Activated T-helper 2 cell treated with anti-CD3 and anti-CD28 coated beads, Interferon-gamma antibody, Interleukin-2, Interleukin-4, amounts not matched to agents 10 μg/mL and 5 μg/mL and 100 μg/mL, durations not matched to agents 14 hours and 24 hours and 36 hours (primary cell): ENCODE results near the gene UQCRC1. TPM values are rescaled to one million over a fixed set of nuclear protein-coding genes. Genes with fewer than 3 reads are reported as not detected.

ENCODE experiments used
- DNase-seq: peaks from one replicate; pipeline ENCODE4 v3.0.0; 2021; ENCODE audit warnings: low spot score
- H3K27ac Mint-ChIP-seq: one replicate; pipeline ENCODE4 v1.8.0; 2021; ENCODE audit warnings: mixed read lengths
- H3K27me3 Mint-ChIP-seq: one replicate; pipeline ENCODE4 v1.8.0; 2021; ENCODE audit warnings: low read depth, mixed read lengths
- H3K36me3 Mint-ChIP-seq: one replicate; pipeline ENCODE4 v1.8.0; 2021; ENCODE audit warnings: low read depth, mixed read lengths
- H3K4me1 Mint-ChIP-seq: one replicate; pipeline ENCODE4 v1.8.0; 2021; ENCODE audit warnings: low read depth, mixed read lengths
- H3K4me3 Mint-ChIP-seq: one replicate; pipeline ENCODE4 v1.8.0; 2021; ENCODE audit warnings: low read depth, mild to moderate bottlenecking, moderate library complexity, mixed read lengths
- H3K9me3 Mint-ChIP-seq: one replicate; pipeline ENCODE4 v1.8.0; 2021; ENCODE audit warnings: mixed read lengths
- intact Hi-C: fragments of 100-400 bp; cut with micrococcal nuclease; formaldehyde crosslinking; loops from one replicate; pipeline ENCODE4 v1.15.1; 2023
- total RNA-seq: library from RNA; stranded (reverse); gene quantifications from 2 replicates; pipeline ENCODE4 v1.2.3, GENCODE V29; 2022

The UQCRC1 gene
- total RNA-seq, 1 donor from 2014 or later = 248 TPM

- intact Hi-C loops = no loop called here
- peaks cover 4% of the 10 kb centered on the region for H3K36me3 Mint-ChIP-seq
- H3K9me3 Mint-ChIP-seq = no peaks in the 10 kb centered on the region
- no peaks in the 10 kb centered on the region for H3K4me1 Mint-ChIP-seq
- H3K4me3 Mint-ChIP-seq = no peak overlapping the region
- DNase-seq = no peak
- H3K27ac Mint-ChIP-seq = no peak overlapping the region
- peaks cover 24% of the 10 kb centered on the region for H3K27me3 Mint-ChIP-seq
Measured at GRCh38 chr3:48593337-48593736, 16.1 kb downstream of the UQCRC1 start.

- Mint-ChIP-seq H3K27ac (no peak overlapping the region), H3K4me1 (no peaks in the 10 kb centered on the region), H3K27me3 (peaks cover 24% of the 10 kb centered on the region), H3K36me3 (peaks cover 4% of the 10 kb centered on the region), H3K4me3 (no peak overlapping the region), H3K9me3 (no peaks in the 10 kb centered on the region)
- DNase-seq = no peak
- intact Hi-C loops = no loop called here
Measured at GRCh38 chr3:48592519-48593087, 16.8 kb downstream of the UQCRC1 start.

GRCh38 chr3:48591886-48592518 is 17.4 kb downstream of the UQCRC1 start:
- DNase-seq = no peak
- Mint-ChIP-seq H3K4me3 (no peak overlapping the region), H3K4me1 (no peaks in the 10 kb centered on the region), H3K9me3 (no peaks in the 10 kb centered on the region), H3K36me3 (no peaks in the 10 kb centered on the region), H3K27ac (no peak overlapping the region), H3K27me3 (peaks cover 24% of the 10 kb centered on the region)
- intact Hi-C loops = no loop called here

- H3K27ac Mint-ChIP-seq = no peak overlapping the region
- H3K4me1 Mint-ChIP-seq = no peaks in the 10 kb centered on the region
- H3K27me3 Mint-ChIP-seq = peaks cover 26% of the 10 kb centered on the region
- no peak for DNase-seq
- intact Hi-C loops = no loop called here
- H3K36me3 Mint-ChIP-seq = no peaks in the 10 kb centered on the region
- H3K4me3 Mint-ChIP-seq = no peak overlapping the region
- H3K9me3 Mint-ChIP-seq = no peaks in the 10 kb centered on the region
Measured at GRCh38 chr3:48591436-48591835, 18.0 kb downstream of the UQCRC1 start.

- Mint-ChIP-seq H3K4me3 (no peak overlapping the region), H3K27me3 (peaks cover 16% of the 10 kb centered on the region), H3K9me3 (no peaks in the 10 kb centered on the region), H3K4me1 (no peaks in the 10 kb centered on the region), H3K27ac (no peak overlapping the region), H3K36me3 (no peaks in the 10 kb centered on the region)
- DNase-seq = no peak
- intact Hi-C loops = no loop called here
Measured at GRCh38 chr3:48588230-48588629, 21.2 kb downstream of the UQCRC1 start.

- no peaks in the 10 kb centered on the region for H3K36me3 Mint-ChIP-seq
- intact Hi-C loops = no loop called here
- no peak overlapping the region for H3K27ac Mint-ChIP-seq
- no peak overlapping the region for H3K4me3 Mint-ChIP-seq
- H3K9me3 Mint-ChIP-seq = no peaks in the 10 kb centered on the region
- no peak for DNase-seq
- peaks cover 16% of the 10 kb centered on the region for H3K27me3 Mint-ChIP-seq
- no peaks in the 10 kb centered on the region for H3K4me1 Mint-ChIP-seq
Measured at GRCh38 chr3:48587686-48588085, 21.8 kb downstream of the UQCRC1 start.

GRCh38 chr3:48585411-48585810 is 24.0 kb downstream of the UQCRC1 start:
- intact Hi-C loops = no loop called here
- no peaks in the 10 kb centered on the region for H3K9me3 Mint-ChIP-seq
- no peaks in the 10 kb centered on the region for H3K4me1 Mint-ChIP-seq
- DNase-seq = no peak
- H3K36me3 Mint-ChIP-seq = no peaks in the 10 kb centered on the region
- H3K27me3 Mint-ChIP-seq = peaks cover 14% of the 10 kb centered on the region
- no peak overlapping the region for H3K27ac Mint-ChIP-seq
- H3K4me3 Mint-ChIP-seq = no peak overlapping the region

GRCh38 chr3:48584836-48585235 is 24.6 kb downstream of the UQCRC1 start:
- Mint-ChIP-seq H3K4me3 (no peak overlapping the region), H3K27me3 (peaks cover 12% of the 10 kb centered on the region), H3K27ac (no peak overlapping the region), H3K4me1 (no peaks in the 10 kb centered on the region), H3K9me3 (no peaks in the 10 kb centered on the region), H3K36me3 (no peaks in the 10 kb centered on the region)
- intact Hi-C loops = no loop called here
- no peak for DNase-seq

- Mint-ChIP-seq H3K4me1 (no peaks in the 10 kb centered on the region), H3K27ac (no peak overlapping the region), H3K4me3 (no peak overlapping the region), H3K36me3 (no peaks in the 10 kb centered on the region), H3K9me3 (no peaks in the 10 kb centered on the region), H3K27me3 (peaks cover 2% of the 10 kb centered on the region)
- intact Hi-C loops = no loop called here
- DNase-seq = no peak
Measured at GRCh38 chr3:48581621-48582481, 27.6 kb downstream of the UQCRC1 start.

- no peaks in the 10 kb centered on the region for H3K27me3 Mint-ChIP-seq
- H3K4me3 Mint-ChIP-seq = no peak overlapping the region
- no peaks in the 10 kb centered on the region for H3K4me1 Mint-ChIP-seq
- no peaks in the 10 kb centered on the region for H3K9me3 Mint-ChIP-seq
- no peak for DNase-seq
- H3K27ac Mint-ChIP-seq = no peak overlapping the region
- no peaks in the 10 kb centered on the region for H3K36me3 Mint-ChIP-seq
- intact Hi-C loops = no loop called here
Measured at GRCh38 chr3:48576647-48577046, 32.8 kb downstream of the UQCRC1 start.

GRCh38 chr3:48575366-48575765 is 34.1 kb downstream of the UQCRC1 start:
- H3K27ac Mint-ChIP-seq = no peak overlapping the region
- no peaks in the 10 kb centered on the region for H3K27me3 Mint-ChIP-seq
- no peaks in the 10 kb centered on the region for H3K36me3 Mint-ChIP-seq
- no peak overlapping the region for H3K4me3 Mint-ChIP-seq
- H3K9me3 Mint-ChIP-seq = no peaks in the 10 kb centered on the region
- intact Hi-C loops = no loop called here
- DNase-seq = no peak
- no peaks in the 10 kb centered on the region for H3K4me1 Mint-ChIP-seq

- H3K4me3 Mint-ChIP-seq = no peak overlapping the region
- no peaks in the 10 kb centered on the region for H3K9me3 Mint-ChIP-seq
- no peaks in the 10 kb centered on the region for H3K36me3 Mint-ChIP-seq
- H3K27ac Mint-ChIP-seq = no peak overlapping the region
- intact Hi-C loops = no loop called here
- H3K4me1 Mint-ChIP-seq = no peaks in the 10 kb centered on the region
- no peak for DNase-seq
- H3K27me3 Mint-ChIP-seq = no peaks in the 10 kb centered on the region
Measured at GRCh38 chr3:48573973-48574585, 35.4 kb downstream of the UQCRC1 start.

- H3K4me1 Mint-ChIP-seq = no peaks in the 10 kb centered on the region
- no peak for DNase-seq
Measured at GRCh38 chr3:48572517-48572916, 36.9 kb downstream of the UQCRC1 start.

More at GRCh38 chr3:48572517-48572916, 36.9 kb downstream of the UQCRC1 start:
- intact Hi-C loops = no loop called here
- no peaks in the 10 kb centered on the region for H3K27me3 Mint-ChIP-seq
- no peaks in the 10 kb centered on the region for H3K9me3 Mint-ChIP-seq
- H3K4me3 Mint-ChIP-seq = no peak overlapping the region
- no peaks in the 10 kb centered on the region for H3K36me3 Mint-ChIP-seq
- H3K27ac Mint-ChIP-seq = no peak overlapping the region
